Measurements from ENCODE around the gene KIF6. TPM values are rescaled to one million over a fixed set of nuclear protein-coding genes. Genes with fewer than 3 reads are reported as not detected.

KIF6 gene
- total RNA-seq, 1 experiment from 2014 or later: not detected

DNA sequence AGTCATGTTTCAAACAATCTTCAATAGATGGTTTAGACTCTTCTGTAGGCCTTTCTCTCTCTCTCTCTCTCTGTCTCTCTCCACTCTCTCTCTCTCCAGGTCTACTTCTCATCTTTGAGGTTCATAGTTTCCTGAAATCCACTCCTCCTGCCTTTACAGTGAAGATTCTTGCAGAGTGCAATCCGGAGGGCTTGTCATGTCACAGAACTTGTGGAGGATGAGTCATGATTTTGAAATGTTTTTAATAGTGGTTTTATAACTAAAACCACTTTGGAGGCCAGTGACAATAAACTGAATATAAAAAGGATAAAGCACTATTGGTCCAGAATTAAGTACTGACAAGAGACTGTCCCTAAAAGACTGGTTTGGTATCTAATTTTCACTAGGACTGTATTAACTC lies 156.3 kb downstream of the KIF6 start:
- no TSS peak for BruUV-seq (replicated peaks)
- Histone ChIP-seq H3K27ac (ENCODE audit: low read length) (no peak overlapping the region), H3K27me3 (ENCODE audit: control insufficient read depth, insufficient read depth, low read length) (no peaks in the 10 kb centered on the region), H3K4me3 (ENCODE audit: low read depth in 2 of 2, low read length in 2 of 2) (no peak overlapping the region), H3K36me3 (ENCODE audit: control insufficient read depth, insufficient read depth, low read length) (no peaks in the 10 kb centered on the region), H3K9me3 (ENCODE audit: control insufficient read depth, insufficient read depth, low read depth, low read length) (no peaks in the 10 kb centered on the region), H3K4me1 (ENCODE audit: control insufficient read depth, insufficient read depth, low read length) (no peaks in the 10 kb centered on the region)
- ATAC-seq (no peak), DNase-seq (ENCODE audit: low read depth, low spot score) (no peak)
- in situ Hi-C loops (cut with HindIII; ENCODE audit: low pct_unique_long_range_greater_than_20kb, low sequenced_read_pairs): no loop called here
- intact Hi-C loops (cut with micrococcal nuclease; ENCODE audit: unreplicated experiment): no loop called here
- TF ChIP-seq CTCF (IDR thresholded peaks at IDR 0.05) (no peak), TCF7L2 (IDR thresholded peaks at IDR 0.05; ENCODE audit: low read depth, low read length) (no peak), POLR2AphosphoS5 (IDR thresholded peaks at IDR 0.05; ENCODE audit: low read depth, low read length) (no peak), SIN3A (IDR thresholded peaks at IDR 0.05; ENCODE audit: borderline replicate concordance, insufficient read depth, low read depth, low read length) (no peak)
- ChIA-PET CTCF (no interaction called here), POLR2A (no interaction called here)

DNA sequence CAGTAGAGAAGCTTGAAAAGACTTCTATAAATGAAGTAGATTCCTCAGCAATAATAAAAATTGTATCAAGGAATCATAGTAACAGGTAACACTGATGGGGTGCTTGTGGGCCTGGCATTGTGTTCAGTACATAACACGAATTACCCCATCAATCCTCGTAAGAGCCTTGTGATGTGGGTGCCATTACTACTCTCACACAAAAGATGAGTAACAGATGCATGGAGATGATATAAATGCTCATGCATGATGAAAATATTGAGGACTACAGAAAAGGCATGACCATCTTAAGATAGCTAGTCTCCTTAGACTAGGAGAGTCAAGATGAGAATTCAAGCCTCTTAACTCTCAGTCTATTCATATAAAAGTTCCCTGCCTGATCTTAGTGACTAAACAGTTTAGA lies 158.1 kb downstream of the KIF6 start:
- ChIA-PET POLR2A (no interaction called here), CTCF (no interaction called here)
- in situ Hi-C loops (cut with HindIII; ENCODE audit: low pct_unique_long_range_greater_than_20kb, low sequenced_read_pairs) (no loop called here), intact Hi-C loops (cut with micrococcal nuclease; ENCODE audit: unreplicated experiment) (no loop called here)
- Histone ChIP-seq H3K4me1 (ENCODE audit: control insufficient read depth, insufficient read depth, low read length) (no peaks in the 10 kb centered on the region), H3K36me3 (ENCODE audit: control insufficient read depth, insufficient read depth, low read length) (no peaks in the 10 kb centered on the region), H3K9me3 (ENCODE audit: control insufficient read depth, insufficient read depth, low read depth, low read length) (no peaks in the 10 kb centered on the region), H3K27me3 (ENCODE audit: control insufficient read depth, insufficient read depth, low read length) (no peaks in the 10 kb centered on the region), H3K27ac (ENCODE audit: low read length) (no peak overlapping the region), H3K4me3 (ENCODE audit: low read depth in 2 of 2, low read length in 2 of 2) (no peak overlapping the region)
- no TSS peak for BruUV-seq (replicated peaks)
- ATAC-seq (no peak), DNase-seq (ENCODE audit: low read depth, low spot score) (no peak)
- TF ChIP-seq TCF7L2 (IDR thresholded peaks at IDR 0.05; ENCODE audit: low read depth, low read length): no peak
- TF ChIP-seq POLR2AphosphoS5 (IDR thresholded peaks at IDR 0.05; ENCODE audit: low read depth, low read length): no peak
- no peak for TF ChIP-seq SIN3A (IDR thresholded peaks at IDR 0.05; ENCODE audit: borderline replicate concordance, insufficient read depth, low read depth, low read length)
- no peak for TF ChIP-seq CTCF (IDR thresholded peaks at IDR 0.05)
- TF ChIP-seq, protein P1, sequence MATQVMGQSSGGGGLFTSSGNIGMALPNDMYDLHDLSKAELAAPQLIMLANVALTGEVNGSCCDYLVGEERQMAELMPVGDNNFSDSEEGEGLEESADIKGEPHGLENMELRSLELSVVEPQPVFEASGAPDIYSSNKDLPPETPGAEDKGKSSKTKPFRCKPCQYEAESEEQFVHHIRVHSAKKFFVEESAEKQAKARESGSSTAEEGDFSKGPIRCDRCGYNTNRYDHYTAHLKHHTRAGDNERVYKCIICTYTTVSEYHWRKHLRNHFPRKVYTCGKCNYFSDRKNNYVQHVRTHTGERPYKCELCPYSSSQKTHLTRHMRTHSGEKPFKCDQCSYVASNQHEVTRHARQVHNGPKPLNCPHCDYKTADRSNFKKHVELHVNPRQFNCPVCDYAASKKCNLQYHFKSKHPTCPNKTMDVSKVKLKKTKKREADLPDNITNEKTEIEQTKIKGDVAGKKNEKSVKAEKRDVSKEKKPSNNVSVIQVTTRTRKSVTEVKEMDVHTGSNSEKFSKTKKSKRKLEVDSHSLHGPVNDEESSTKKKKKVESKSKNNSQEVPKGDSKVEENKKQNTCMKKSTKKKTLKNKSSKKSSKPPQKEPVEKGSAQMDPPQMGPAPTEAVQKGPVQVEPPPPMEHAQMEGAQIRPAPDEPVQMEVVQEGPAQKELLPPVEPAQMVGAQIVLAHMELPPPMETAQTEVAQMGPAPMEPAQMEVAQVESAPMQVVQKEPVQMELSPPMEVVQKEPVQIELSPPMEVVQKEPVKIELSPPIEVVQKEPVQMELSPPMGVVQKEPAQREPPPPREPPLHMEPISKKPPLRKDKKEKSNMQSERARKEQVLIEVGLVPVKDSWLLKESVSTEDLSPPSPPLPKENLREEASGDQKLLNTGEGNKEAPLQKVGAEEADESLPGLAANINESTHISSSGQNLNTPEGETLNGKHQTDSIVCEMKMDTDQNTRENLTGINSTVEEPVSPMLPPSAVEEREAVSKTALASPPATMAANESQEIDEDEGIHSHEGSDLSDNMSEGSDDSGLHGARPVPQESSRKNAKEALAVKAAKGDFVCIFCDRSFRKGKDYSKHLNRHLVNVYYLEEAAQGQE (IDR thresholded peaks at IDR 0.05; ENCODE audit: insufficient read depth in 1 of 2, low read depth in 2 of 2, low read length in 1 of 2): no peak

All from Panc1 (cell line).